H1 (cell line): ENCODE data around the gene ATP5ME. TPM values are rescaled to one million over a fixed set of nuclear protein-coding genes. Genes with fewer than 3 reads are reported as not detected.
A peak's percentile ranks its signal among the peaks of the same experiment; 100 is the strongest.

Experiments
- CTCF ChIA-PET: fragments of 300-600 bp; sonication (Branson Sonifier 250); formaldehyde crosslinking; loops from one replicate; lab custom pipeline; 2021; ENCODE audit not compliant: partially characterized antibody; lab: Charles Lee
- POLR2A ChIA-PET: fragments of 300-600 bp; sonication (Branson Sonifier 250); formaldehyde crosslinking; loops from one replicate; lab custom pipeline; 2021; ENCODE audit warnings: inconsistent platforms; ENCODE audit not compliant: partially characterized antibody; lab: Charles Lee
- DNase-seq, 2 experiments: peaks; one replicate each; pipeline versions ENCODE4 v3.0.0 to v3.0.0-alpha.2; 2010 to 2022; ENCODE audit warnings: low spot score in 2 of 2, low read depth in 1 of 2, mixed read lengths in 1 of 2
- FAIRE-seq: peaks from 2 replicates; lab custom pipeline; 2011; peaks lifted over from hg19 to GRCh38; lab: Jason Lieb, UNC
- H2AFZ ChIP-seq: 2 replicates; pipeline ENCODE4 v1.8.1; 2012; ENCODE audit warnings: low read length, inconsistent platforms
- H2AK5ac ChIP-seq: 2 replicates; pipeline ENCODE4 v1.6.1; 2013; ENCODE audit warnings: low read depth, low read length
- H2BK120ac ChIP-seq: replicated peaks from 2 replicates; pipeline ENCODE3; 2013; ENCODE audit warnings: low read depth, low read length, inconsistent platforms
- H2BK12ac ChIP-seq: 2 replicates; pipeline ENCODE4 v1.6.1; 2013; ENCODE audit warnings: low read depth, low read length
- H2BK15ac ChIP-seq: 2 replicates; pipeline ENCODE4 v1.6.1; 2013; ENCODE audit warnings: low read length
- H2BK20ac ChIP-seq: 2 replicates; pipeline ENCODE4 v1.6.1; 2013; ENCODE audit warnings: low read length
- H2BK5ac ChIP-seq: 2 replicates; pipeline ENCODE4 v1.6.1; 2013; ENCODE audit warnings: low read depth, low read length
- H3K14ac ChIP-seq: 2 replicates; pipeline ENCODE4 v1.6.1; 2013; ENCODE audit warnings: inconsistent platforms; ENCODE audit not compliant: insufficient read length
- H3K18ac ChIP-seq: 2 replicates; pipeline ENCODE4 v1.6.1; 2013; ENCODE audit warnings: low read length; ENCODE audit errors: extremely low read depth
- H3K23ac ChIP-seq: 2 replicates; pipeline ENCODE4 v1.6.1; 2013; ENCODE audit warnings: inconsistent platforms; ENCODE audit not compliant: insufficient read length
- H3K23me2 ChIP-seq: 2 replicates; pipeline ENCODE4 v1.6.1; 2013; ENCODE audit warnings: low read depth, low read length
- H3K27ac ChIP-seq: 2 replicates; pipeline ENCODE4 v1.6.1; 2011; ENCODE audit warnings: low read depth, low read length, inconsistent platforms
- H3K27me3 ChIP-seq, 4 experiments: replicated peaks in 1 of 4; 1 replicate in 1 of 4; 2 replicates in 3 of 4; pipeline versions ENCODE4 v1.6.1 to v1.8.1; 2011 to 2013; ENCODE audit warnings: low read length in 3 of 4, mild to moderate bottlenecking in 3 of 4, inconsistent platforms in 2 of 4, mixed read lengths in 2 of 4, moderate library complexity in 1 of 4; ENCODE audit not compliant: control insufficient read depth in 3 of 4, insufficient read depth in 3 of 4; ENCODE audit errors: extremely low read depth in 1 of 4
- H3K36me3 ChIP-seq, 4 experiments: 2 replicates each; pipeline versions ENCODE4 v1.6.1 to v1.8.1; 2011 to 2013; ENCODE audit warnings: mild to moderate bottlenecking in 4 of 4, low read length in 3 of 4, moderate library complexity in 2 of 4, control low read depth in 1 of 4, inconsistent platforms in 1 of 4; ENCODE audit not compliant: insufficient read depth in 4 of 4, control insufficient read depth in 2 of 4
- H3K4ac ChIP-seq: replicated peaks from 2 replicates; pipeline ENCODE3; 2013; ENCODE audit warnings: low read length, low read depth, mixed read lengths, inconsistent platforms; ENCODE audit not compliant: insufficient read length
- H3K4me1 ChIP-seq, 4 experiments: replicated peaks in 1 of 4; 1 replicate in 1 of 4; 2 replicates in 3 of 4; pipeline versions ENCODE4 v1.6.1 to v1.8.1; 2011 to 2013; ENCODE audit warnings: low read length in 3 of 4, inconsistent platforms in 2 of 4, mixed read lengths in 1 of 4; ENCODE audit not compliant: insufficient read depth in 4 of 4, control insufficient read depth in 3 of 4
- H3K4me2 ChIP-seq, 2 experiments: 2 replicates each; pipeline versions ENCODE4 v1.6.1 to v1.8.1; 2011 to 2013; ENCODE audit warnings: low read depth in 2 of 2, low read length in 2 of 2, control low read depth in 1 of 2, inconsistent platforms in 1 of 2, mild to moderate bottlenecking in 1 of 2; ENCODE audit not compliant: insufficient read depth in 1 of 2
- H3K4me3 ChIP-seq, 4 experiments: fragments of 200-600, 300-600 bp in 1 of 4; sonication (generic), shearing (Covaris generic), sonication (Bioruptor Twin) in 1 of 4; 2 replicates each; pipeline versions ENCODE4 v1.5.1 to v1.8.1; 2011 to 2016; ENCODE audit warnings: low read length in 4 of 4, low read depth in 3 of 4, control low read depth in 2 of 4, inconsistent platforms in 2 of 4, mild to moderate bottlenecking in 2 of 4, mixed read lengths in 1 of 4, moderate library complexity in 1 of 4; ENCODE audit not compliant: insufficient read depth in 2 of 4; ENCODE audit errors: extremely low read depth in 1 of 4
- H3K56ac ChIP-seq: replicated peaks from 2 replicates; pipeline ENCODE3; 2013; ENCODE audit warnings: low read depth, mild to moderate bottlenecking, mixed read lengths, low read length, inconsistent platforms; ENCODE audit not compliant: insufficient read length
- H3K79me1 ChIP-seq: 2 replicates; pipeline ENCODE4 v1.6.1; 2013; ENCODE audit warnings: low read depth, low read length, control low read depth
- H3K79me2 ChIP-seq, 2 experiments: 2 replicates each; pipeline versions ENCODE4 v1.6.1 to v1.8.1; 2012 to 2013; ENCODE audit warnings: low read length in 2 of 2, mild to moderate bottlenecking in 2 of 2, inconsistent platforms in 1 of 2; ENCODE audit not compliant: insufficient read depth in 2 of 2, control insufficient read depth in 1 of 2
- H3K9ac ChIP-seq, 4 experiments: replicated peaks in 1 of 4; 1 replicate in 1 of 4; 2 replicates in 3 of 4; pipeline versions ENCODE4 v1.6.1 to v1.8.1; 2011 to 2013; ENCODE audit warnings: low read depth in 3 of 4, low read length in 3 of 4, control low read depth in 2 of 4, mild to moderate bottlenecking in 2 of 4, moderate library complexity in 2 of 4, inconsistent platforms in 1 of 4; ENCODE audit errors: extremely low read depth in 1 of 4
- H3K9me3 ChIP-seq, 2 experiments: 2 replicates each; pipeline versions ENCODE4 v1.6.1 to v1.8.1; 2012 to 2013; ENCODE audit warnings: mild to moderate bottlenecking in 2 of 2, moderate library complexity in 2 of 2, control low read depth in 1 of 2, inconsistent platforms in 1 of 2, low read depth in 1 of 2, low read length in 1 of 2, mixed read lengths in 1 of 2; ENCODE audit not compliant: insufficient read depth in 2 of 2
- H4K20me1 ChIP-seq, 2 experiments: replicated peaks in 1 of 2; 2 replicates each; pipeline versions ENCODE3 to v1.8.1; 2011 to 2013; ENCODE audit warnings: inconsistent platforms in 2 of 2, low read length in 2 of 2, mild to moderate bottlenecking in 1 of 2; ENCODE audit not compliant: insufficient read depth in 2 of 2, control insufficient read depth in 1 of 2
- H4K5ac ChIP-seq: 2 replicates; pipeline ENCODE4 v1.6.1; 2013; ENCODE audit warnings: low read length, low read depth, mixed read lengths, inconsistent platforms; ENCODE audit not compliant: insufficient read length
- H4K8ac ChIP-seq: 2 replicates; pipeline ENCODE4 v1.8.0; 2013; ENCODE audit warnings: mild to moderate bottlenecking, moderate library complexity, low read length, inconsistent platforms; ENCODE audit not compliant: insufficient read depth; ENCODE audit errors: extremely low read depth
- H4K91ac ChIP-seq: replicated peaks from 2 replicates; pipeline ENCODE3; 2013; ENCODE audit warnings: low read length, mixed read lengths, inconsistent platforms; ENCODE audit not compliant: insufficient read length
- E2F6 ChIP-seq: IDR thresholded peaks from 2 replicates; pipeline ENCODE4 v1.6.1; 2012; ENCODE audit warnings: inconsistent platforms
- GABPA ChIP-seq: IDR thresholded peaks from 2 replicates; pipeline ENCODE4 v1.6.1; 2011; ENCODE audit warnings: mild to moderate bottlenecking, low read length, moderate library complexity, borderline replicate concordance; ENCODE audit not compliant: insufficient read depth
- GTF2F1 ChIP-seq: IDR thresholded peaks from 2 replicates; pipeline ENCODE4 v1.6.1; 2012; ENCODE audit warnings: low read depth, low read length, improper control_type of control experiment, borderline replicate concordance
- KDM4A ChIP-seq: IDR thresholded peaks from one replicate; pipeline ENCODE4 v1.7.1; 2012; ENCODE audit warnings: low read depth, mild to moderate bottlenecking, moderate library complexity, low read length, inconsistent platforms; ENCODE audit not compliant: severe bottlenecking
- KDM5A ChIP-seq: fragments of 200-600 bp; IDR thresholded peaks from 2 replicates; pipeline ENCODE4 v1.7.1; 2012; ENCODE audit warnings: mild to moderate bottlenecking, low read length, inconsistent platforms, mixed read lengths
- PHF8 ChIP-seq: fragments of 200-600 bp; sonication (generic); conservative IDR thresholded peaks from 2 replicates; pipeline ENCODE4 v1.7.1; 2012; ENCODE audit warnings: low read depth, mild to moderate bottlenecking, inconsistent platforms, low read length, moderate library complexity
- POLR2AphosphoS5 ChIP-seq: IDR thresholded peaks from 2 replicates; pipeline ENCODE4 v1.6.1; 2011; ENCODE audit warnings: low read depth, low read length
- RNF2 ChIP-seq: fragments of 200-900, 300-1000 bp; sonication (generic); IDR thresholded peaks from 2 replicates; pipeline ENCODE4 v1.7.1; 2016; ENCODE audit warnings: borderline replicate concordance, low read depth, mild to moderate bottlenecking, antibody characterized with exemption, low read length; ENCODE audit not compliant: poor library complexity, severe bottlenecking; ENCODE audit errors: missing control alignments
- SP1 ChIP-seq: IDR thresholded peaks from 2 replicates; pipeline ENCODE4 v1.6.1; 2011; ENCODE audit warnings: low read depth, low read length
- SUZ12 ChIP-seq: fragments of 200-600 bp; sonication (generic); IDR thresholded peaks from 2 replicates; pipeline ENCODE4 v1.6.1; 2012; ENCODE audit warnings: mild to moderate bottlenecking, inconsistent platforms, low read length, moderate library complexity, mixed read lengths
- WGBS, 2 experiments: shearing (Covaris generic) in 1 of 2; methylation state at CpG; one replicate each; pipeline versions ENCODE4 v1.1.6 to v1.1.7; 2013 to 2015; ENCODE audit warnings: low lambda C conversion rate in 2 of 2, mixed read lengths in 2 of 2, inconsistent platforms in 1 of 2, low coverage in 1 of 2, missing lambda C conversion rate in 1 of 2; ENCODE audit not compliant: insufficient replicate concordance in 2 of 2, insufficient coverage in 1 of 2, insufficient read length in 1 of 2; ENCODE audit errors: extremely low coverage in 1 of 2, missing lambda C conversion rate in 1 of 2; 5-methylcytosine and 5-hydroxymethylcytosine counted together
- polyA plus RNA-seq, 7 experiments: library from polyadenylated mRNA; depleted of rRNA in 3 of 7; stranded (reverse) in 5 of 7; unstranded in 2 of 7; fragments of >200 nt in 5 of 7; fragments of 200-250 nt in 2 of 7; gene quantifications; 1 replicate in 5 of 7; 2 replicates in 1 of 7; 4 replicates in 1 of 7; pipeline versions ENCODE4 v1.2.1 to v1.2.3, GENCODE V29; 2011 to 2013; ENCODE audit warnings: missing spikeins in 2 of 7, mixed read lengths in 2 of 7
- total RNA-seq: library from RNA; stranded (reverse); fragmentation: NEBNext Ultra II Directional; extraction: Animal tissue kit (Norgen Biotek cat#: 25700); gene quantifications from 2 replicates; pipeline ENCODE4 v1.2.1, GENCODE V29; 2021

The ATP5ME gene
- total and polyA plus RNA-seq, 2 of the 8 experiments (the other 6 are each of a cell fraction or from before 2014, with no cell fraction given): 375 to 450 TPM

- H2BK12ac ChIP-seq: no peak overlapping the region
- H3K23me2 ChIP-seq: peaks cover 12% of the 10 kb centered on the region; the same call in 1 of the 2 replicates
- 0 out of 2 replicates have a peak overlapping the region, but pooled peaks have one; percentile 46 for H2BK15ac ChIP-seq
- H3K14ac ChIP-seq: no peak overlapping the region
- peaks cover 0 to 7% of the 10 kb centered on the region in 2 experiments; a peak in 2 of 4 replicates for H3K79me2 ChIP-seq
- no peak overlapping the region for H3K56ac ChIP-seq
- H3K9me3 ChIP-seq: no peaks in the 10 kb centered on the region
- peak overlapping the region; percentile 52 for H4K91ac ChIP-seq
- no peaks in the 10 kb centered on the region for H3K27me3 ChIP-seq
- peak overlapping the region; percentile 85 to 93 for H3K4me2 ChIP-seq
- H4K5ac ChIP-seq: peak overlapping the region; percentile 78
- H3K79me1 ChIP-seq: peaks cover 7% of the 10 kb centered on the region; the same call in 1 of the 2 replicates
- no peak for FAIRE-seq
- H4K20me1 ChIP-seq: peaks cover 3 to 11% of the 10 kb centered on the region in 2 experiments
- H3K9ac ChIP-seq: peak overlapping the region; percentile 67 to 91 (median 86)
- H3K36me3 ChIP-seq: peaks cover 8 to 25% (median 13%) of the 10 kb centered on the region in 4 experiments
- CTCF ChIA-PET: interaction anchor here (1.0 to 3.4 kb wide), 7 partner anchors 9 to 73 kb away, joined by 3 to 20 read pairs (median 8); no protein-coding TSS in a partner anchor
- H3K4ac ChIP-seq: no peak overlapping the region
- peak overlapping the region; percentile 52 for H3K23ac ChIP-seq
- no peak overlapping the region for H2BK20ac ChIP-seq
- peak overlapping the region; percentile 36 for H2BK5ac ChIP-seq
- H3K4me3 ChIP-seq: peak overlapping the region; percentile 55 to 100 (median 80)
- H3K27ac ChIP-seq: peak overlapping the region; percentile 72; the same call in 1 of the 2 replicates
- no peak overlapping the region for H2AK5ac ChIP-seq
- DNase-seq: no peak
- H3K4me1 ChIP-seq: peaks cover 2 to 5% (median 4%) of the 10 kb centered on the region in 4 experiments; a peak in 6 of 7 replicates
- peak overlapping the region; percentile 88 for H4K8ac ChIP-seq
- H2BK120ac ChIP-seq: no peak overlapping the region
- peak overlapping the region; percentile 73; the same call in 1 of the 2 replicates for H3K18ac ChIP-seq
- no peak overlapping the region for H2AFZ ChIP-seq
- POLR2A ChIA-PET: interaction anchor here (0.8 to 4.6 kb wide), 14 partner anchors 9 to 98 kb away, joined by 3 to 53 read pairs (median 6); partner anchors contain the start of gene TMEM271
- WGBS, 2 experiments: 24% methylated on average over 21 of the region's 55 CpGs; no CpG with 5 or more reads in 1 of the 2 experiments
- peak; percentile 32; the same call in 1 of the 2 replicates for TF ChIP-seq PHF8
- no peak for TF ChIP-seq SP1
- TF ChIP-seq RNF2: no peak
- no peak for TF ChIP-seq GTF2F1
- TF ChIP-seq SUZ12: no peak
- peak; percentile 66; the same call in 1 of the 2 replicates for TF ChIP-seq POLR2AphosphoS5
- TF ChIP-seq KDM4A: no peak
- no peak for TF ChIP-seq KDM5A
- TF ChIP-seq E2F6: peak; percentile 98
- TF ChIP-seq GABPA: no peak
These were observed 556 bp downstream of the ATP5ME start for GRCh38 chr4:673349-674091.
